Stimulated activated CD4-positive, alpha-beta T cell treated with anti-CD3 and anti-CD28 coated beads, TNF-alpha, amount 100 ng/mL, for 48 hours (primary cell): ENCODE data around the gene FAM98C.

Experiments used
- DNase-seq, 3 donors: peaks; one replicate each; pipeline ENCODE4 v3.0.0-alpha.2; 2020; ENCODE audit warnings: low read depth in 3 of 3

The FAM98C gene

DNA sequence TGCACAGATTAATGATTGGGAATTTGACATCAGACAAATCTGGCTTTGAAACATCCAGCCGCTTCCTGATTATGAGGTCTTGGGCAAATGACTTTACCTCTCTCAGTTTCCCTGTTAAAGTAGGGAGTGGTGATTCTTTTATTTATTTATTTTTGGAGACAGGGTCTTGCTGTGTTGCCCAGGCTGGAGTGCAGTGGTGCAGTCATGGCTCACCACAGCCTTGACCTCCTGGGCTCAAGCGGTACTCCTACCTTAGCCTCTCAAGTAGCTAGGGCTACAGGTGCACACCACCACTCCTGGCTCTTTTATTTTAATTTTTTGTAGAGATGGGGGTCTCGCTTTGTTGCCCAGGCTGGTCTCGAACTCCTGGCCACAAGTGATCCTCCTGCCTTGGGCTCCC is 25.8 kb upstream of the FAM98C start:
- no peak for DNase-seq

DNA sequence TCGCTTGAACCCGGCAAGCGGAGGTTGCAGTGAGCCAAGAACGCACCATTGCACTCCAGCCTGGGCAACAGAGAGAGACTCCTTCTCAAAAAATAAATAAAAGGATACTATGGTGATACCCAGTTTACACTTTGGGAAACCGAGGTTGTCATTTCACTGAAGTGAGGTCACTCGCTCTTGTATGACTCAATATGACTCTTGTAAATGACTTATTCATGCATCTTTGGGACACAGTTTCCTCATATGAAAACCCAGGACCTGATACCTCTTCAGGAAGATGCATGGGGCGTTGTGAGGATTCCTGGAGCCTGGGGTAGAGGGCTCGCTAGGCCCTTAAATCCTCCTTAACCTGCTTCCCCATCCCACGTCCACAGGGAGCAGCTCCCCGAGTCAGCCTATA is 24.0 kb upstream of the FAM98C start:
- no peak for DNase-seq

DNA sequence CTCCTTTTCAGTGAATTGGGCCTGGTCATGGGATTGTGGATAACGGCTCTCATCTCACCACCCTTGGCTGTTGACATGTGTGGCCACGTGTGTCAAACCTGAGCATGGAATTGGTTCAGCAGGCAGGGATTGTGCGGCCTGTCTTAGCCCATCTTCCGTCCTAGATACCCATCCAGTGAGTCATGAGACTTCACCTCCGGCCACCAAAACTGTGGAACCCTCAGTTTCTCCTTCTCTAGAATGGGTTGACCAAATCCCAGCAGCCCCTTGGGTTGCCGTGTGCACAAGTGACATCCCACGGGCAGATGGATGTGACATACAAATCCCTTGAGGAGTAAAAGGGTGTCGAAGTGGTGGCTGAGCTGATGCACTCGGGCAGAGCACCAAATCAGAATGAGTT is 21.8 kb upstream of the FAM98C start:
- DNase-seq, result no peak

DNA sequence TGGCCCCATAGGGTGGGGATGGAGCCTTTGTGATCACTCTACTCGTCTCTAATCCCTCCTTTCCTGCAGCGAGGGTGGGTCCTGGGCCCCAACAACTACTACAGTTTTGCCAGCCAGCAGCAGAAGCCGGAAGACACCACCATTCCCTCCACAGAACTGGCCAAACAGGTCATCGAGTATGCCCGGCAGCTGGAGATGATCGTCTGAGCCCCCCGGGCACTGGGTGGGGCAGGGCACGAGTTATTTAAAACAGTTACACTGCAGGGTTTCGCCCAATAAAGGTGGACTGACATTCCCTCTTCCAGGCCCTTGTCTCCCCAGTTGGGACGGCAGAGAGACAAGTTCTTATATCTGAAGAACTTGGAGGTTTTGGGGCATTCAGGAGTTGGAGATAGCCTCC is 19.7 kb upstream of the FAM98C start:
- DNase-seq, result no peak

DNA sequence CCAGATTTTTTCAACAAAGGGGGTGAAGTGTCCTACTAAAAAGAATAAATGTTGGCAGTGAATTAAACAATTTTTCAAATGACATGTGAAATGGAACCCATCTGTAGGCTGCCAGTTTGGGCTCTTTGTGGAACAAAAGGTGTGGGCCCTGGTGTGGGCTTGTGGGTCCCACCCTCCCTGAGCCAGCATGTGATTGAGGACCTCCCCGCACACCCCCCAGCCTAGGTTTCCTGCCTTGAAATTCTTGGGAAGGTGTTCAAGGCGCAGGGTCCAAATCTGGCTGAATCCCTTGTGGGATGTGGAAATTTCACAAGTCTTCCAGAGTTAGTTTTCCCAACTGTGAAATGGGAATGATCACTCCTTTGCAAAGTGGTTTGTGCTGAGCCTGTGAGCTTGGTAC is 19.1 kb upstream of the FAM98C start:
- no peak for DNase-seq

DNA sequence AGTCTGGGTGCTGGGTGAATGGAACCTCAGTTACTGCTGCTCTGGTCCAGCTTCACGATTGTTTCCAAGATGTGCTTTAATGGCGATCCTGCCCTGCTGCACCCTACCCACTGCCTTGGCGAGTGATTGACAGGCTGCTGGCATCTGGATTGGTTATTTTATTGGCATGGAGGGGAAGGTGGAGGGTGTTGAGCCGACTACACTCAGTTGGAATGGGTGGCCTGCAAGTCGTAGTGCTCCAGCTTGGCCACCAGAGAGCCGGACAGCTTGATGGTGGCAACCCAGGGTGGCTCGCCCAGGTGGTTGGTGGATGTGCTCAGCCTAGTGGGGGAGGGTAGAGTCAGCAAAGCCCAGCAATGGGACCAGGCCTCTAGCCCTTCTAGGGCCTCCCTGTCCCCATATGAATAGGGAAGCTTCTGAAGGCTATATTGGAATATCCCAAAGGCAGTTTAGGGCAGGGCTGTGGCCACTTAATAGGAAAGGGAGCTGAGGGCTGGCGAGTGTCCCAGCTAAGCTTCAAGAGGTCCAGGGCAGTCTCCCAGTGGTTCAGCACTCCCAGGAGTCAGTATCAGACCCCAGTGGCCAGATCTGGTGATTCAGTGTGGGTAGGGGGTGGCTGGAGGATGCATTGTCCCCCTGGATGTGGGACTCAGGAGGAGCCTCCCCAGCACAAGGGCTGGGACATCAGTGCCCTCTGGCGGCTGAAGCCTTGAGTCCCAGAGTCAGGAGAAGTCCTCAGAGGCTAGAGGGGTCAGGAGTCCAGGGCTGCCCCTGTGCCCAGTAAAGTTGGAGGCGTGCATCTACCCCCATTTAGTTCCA is 18.5 kb upstream of the FAM98C start:
- no peak for DNase-seq

DNA sequence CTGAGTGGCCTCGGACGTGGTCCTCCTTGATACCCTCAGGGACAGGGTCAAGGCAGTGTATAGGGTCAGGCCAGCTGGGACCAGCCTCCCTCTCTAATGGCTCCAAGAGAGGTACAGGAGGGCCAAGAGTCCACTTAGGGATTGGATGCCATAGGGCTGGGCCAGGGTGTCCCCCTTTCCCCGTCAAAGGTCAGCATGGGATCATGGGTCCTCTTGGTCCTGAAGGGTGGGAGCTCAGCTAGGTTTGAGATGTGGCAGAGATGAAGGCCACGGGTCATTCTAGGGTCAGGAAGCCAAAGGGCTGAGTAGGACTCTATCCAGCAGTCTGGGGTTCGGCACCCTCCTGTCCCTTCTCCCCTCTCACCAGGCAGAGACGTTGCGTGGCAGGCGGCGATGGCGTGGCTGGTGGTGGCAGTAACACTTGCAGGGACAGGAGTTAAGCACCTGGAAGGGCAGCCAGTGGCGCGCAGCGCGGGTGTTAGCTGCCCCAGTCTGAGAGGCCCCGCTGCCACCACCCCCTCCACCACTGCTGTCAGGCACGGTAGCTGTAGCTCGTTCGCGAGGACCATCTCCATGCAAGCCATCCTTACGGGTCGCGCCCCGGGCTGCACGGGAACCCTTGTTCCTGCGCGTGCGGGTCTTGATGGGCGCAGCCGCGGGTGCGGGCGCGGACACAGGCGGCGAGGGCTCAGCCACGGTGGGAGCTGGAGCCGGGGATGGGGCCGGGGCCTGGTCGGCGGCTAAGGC is 17.7 kb upstream of the FAM98C start:
- DNase-seq, result no peak

DNA sequence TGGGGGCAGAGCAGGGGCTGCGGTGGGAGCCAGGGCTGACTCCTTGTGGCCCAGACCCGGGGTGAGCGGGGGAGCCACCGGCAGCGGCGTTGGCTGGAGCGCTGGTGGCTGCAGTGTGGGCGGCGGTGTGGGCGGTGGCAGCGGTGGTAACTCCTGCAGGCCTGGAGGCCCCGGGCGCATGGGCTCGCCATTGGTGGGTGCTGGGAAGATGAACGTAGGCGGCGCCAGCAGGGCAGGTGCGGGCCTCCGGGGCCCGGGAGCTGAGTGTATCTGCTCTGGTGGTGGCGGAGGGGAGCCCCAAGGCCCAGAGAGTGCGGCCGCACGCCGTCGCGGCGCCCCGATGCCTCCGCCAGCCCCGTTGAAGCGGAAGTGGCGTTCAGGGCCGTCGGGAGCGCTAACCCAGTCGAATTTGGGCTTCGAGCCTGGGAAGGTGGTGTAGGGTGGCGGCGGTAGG is 17.1 kb upstream of the FAM98C start:
- DNase-seq, result no peak

DNA sequence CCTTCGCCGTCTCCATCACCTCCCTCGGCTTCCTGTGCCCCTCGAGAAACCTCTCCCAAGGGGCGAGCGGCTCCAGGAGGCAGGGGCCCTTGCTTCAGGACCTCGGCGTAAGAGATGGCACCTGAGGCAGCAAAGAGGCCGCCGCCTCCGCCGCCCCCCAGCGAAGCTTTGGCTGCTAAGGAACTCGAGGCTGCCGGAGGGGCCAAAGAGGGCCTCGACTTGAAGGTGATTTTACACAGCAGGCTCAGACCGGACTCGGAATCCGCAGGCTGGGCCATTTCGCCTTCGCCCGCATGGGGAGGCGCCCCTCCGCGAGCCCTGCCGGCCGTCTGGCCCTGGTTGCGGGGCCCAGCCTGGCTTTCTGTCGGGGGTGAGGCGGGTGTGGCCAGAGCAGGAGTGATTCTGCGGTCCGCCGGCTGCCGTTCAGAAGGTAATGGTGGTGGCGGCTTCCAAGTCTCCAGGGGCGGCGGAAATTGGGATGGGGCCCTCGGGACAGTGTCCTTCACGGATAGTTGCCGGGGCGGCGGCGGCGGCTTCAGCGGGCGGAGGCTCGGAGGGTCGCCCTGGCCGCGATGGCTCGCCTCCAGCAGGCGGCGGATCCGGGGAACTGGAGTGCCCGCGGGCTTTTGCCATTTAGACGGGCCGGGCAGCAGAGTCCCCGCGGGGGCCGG is 16.5 kb upstream of the FAM98C start:
- no peak for DNase-seq

DNA sequence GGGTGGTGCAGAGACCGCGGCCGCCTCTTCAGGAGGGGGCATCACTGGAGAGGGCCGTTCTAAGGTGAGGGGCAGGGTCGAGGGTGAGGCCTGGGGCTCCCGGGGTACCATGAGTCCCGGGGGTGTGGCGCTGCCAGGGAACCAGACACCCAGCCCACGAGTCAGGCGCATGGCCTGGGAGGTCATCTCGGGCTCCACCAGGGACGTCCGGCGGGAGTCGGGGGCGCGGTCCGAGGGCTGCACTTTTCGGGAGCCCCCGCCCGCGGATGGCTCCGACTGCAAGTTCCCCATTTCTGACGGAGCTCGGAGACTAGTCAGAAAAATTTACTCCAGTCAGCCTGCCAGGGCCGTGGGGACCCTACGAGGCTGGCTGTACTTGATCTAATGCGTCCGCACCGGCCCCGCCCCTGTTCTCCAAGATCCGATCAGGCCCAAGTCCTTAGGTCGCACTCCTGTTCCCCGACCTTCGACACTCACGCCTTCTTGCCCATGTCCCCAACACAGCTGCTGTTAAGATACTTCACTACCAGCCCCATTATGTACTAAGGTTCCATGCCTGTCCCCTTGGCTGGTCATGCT is 15.8 kb upstream of the FAM98C start:
- no peak for DNase-seq

DNA sequence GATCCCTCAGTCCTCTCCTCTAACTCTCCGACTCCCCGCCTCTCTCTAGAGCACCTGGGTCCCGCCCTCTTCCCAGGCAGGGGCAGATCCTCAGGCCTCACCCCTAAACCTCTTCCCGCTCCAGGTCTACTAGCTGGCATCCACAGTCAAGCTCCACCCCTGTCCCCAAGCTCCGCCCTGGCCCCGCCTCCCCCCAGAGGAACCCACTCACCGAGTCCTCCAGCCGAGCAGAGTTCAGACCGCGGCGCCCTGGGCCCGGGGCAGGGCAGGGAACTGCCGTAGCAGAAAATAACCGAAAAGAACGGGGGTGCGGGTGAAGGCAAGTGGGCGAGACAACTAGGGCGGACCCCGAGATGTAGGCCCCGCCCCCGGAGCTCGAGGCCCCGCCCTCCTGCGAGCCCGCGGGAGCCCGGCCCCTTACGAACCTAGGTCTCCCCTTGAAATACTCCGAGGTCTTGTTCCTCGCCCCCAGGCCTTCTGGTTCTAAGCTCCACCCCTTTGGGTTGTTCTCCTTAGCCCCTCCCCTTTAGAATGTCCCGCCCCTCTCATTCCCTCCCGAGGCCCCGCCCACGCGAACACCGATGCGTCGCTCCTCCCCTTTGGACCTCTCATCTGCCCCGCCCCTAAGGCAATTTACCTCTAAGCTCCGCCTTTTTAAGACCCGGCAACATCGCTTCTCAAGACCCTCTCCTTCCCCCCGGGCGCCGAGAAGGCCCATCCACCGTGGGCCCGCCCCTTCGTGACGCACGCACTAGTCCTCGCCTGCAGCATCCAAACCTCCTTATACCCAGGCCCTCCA is 15.1 kb upstream of the FAM98C start, which contains the start of gene GGN:
GGN (minus strand) TSS at position 485 of the 799 bp plus-strand sequence. CDS start 773 bp downstream, outside the sequence.
- DNase-seq, result peak; percentile 82 to 96 (median 83)

DNA sequence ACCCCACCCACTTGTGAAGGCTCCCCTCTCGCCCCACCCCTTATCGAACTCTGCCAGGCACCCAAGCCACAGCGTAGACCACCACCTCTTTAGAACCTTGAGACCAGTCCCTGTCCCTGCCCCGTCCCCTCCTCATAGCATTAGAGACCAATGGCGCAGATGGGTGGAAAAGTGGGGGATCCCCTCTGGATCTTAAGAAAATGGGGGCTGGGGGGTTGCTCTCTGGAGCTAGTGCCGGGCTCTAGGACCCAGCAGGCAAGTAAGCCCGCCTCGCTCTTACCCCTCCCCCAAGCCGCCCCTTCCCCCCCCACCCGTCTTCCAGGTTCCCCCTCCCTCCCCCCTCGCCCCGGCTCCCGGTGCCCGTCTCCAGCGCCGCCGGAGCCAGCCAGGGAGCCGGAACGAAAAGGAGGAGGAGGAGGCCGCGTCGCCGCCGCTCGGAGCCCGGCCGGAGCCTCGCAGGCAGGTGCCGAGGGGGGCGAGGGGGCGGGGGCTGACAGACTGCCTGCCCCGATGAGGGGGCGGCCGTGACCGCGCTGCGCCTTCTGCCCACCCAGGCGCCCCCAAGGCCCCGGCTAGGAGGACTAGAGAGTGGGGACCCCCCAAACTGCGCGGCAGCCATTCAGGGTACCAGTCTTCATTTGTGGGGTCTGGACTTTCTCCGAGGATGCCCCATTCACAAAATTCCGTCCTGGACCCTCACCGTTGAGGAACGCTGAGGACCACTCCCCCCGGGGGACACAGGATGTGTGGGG is 14.4 kb upstream of the FAM98C start, which contains the start of gene SPRED3:
SPRED3 (plus strand) TSS at position 349 of the 752 bp plus-strand sequence. CDS start 1,606 bp downstream, outside the sequence.
- DNase-seq, result no peak

DNA sequence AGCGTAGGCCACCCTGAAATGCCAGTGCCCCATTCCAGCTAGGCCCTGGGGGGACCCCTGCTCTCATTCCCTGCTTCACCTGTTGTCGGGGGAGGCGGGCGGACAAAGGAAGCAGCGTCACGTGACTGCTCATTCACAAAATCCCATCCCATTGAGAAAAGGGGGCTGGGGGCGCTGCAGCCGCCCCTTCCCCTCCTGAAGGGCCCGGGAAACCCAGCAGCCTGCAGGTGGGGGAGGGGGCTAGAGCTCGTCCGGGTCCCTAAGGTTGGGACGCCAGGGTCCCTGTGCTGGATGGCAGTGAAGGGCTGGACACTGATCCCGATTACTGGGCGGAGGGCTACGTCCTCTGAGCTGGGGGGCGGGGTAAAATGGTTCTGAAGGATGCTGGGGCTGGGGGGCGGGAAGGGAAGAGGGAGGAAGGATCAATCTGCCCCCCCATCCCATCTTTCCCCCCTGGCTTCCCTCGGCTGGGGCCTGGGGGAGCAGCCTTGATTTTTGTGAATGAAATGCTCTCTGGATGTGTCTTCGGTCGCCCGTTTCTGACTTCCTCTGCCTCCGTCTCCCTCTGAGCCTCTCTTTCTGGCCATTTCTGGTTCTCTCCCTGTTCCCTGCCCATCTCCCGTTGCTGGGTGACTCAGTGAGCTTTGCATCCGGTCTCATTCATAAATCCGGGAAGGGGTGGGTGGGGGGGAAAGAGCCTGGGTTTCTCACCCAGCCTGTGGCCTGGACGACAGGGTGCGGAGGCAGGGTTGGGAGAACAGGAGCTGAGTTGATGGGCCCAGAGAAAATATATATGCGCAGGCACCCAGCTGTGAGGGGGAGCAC is 13.6 kb upstream of the FAM98C start:
- DNase-seq, result no peak

DNA sequence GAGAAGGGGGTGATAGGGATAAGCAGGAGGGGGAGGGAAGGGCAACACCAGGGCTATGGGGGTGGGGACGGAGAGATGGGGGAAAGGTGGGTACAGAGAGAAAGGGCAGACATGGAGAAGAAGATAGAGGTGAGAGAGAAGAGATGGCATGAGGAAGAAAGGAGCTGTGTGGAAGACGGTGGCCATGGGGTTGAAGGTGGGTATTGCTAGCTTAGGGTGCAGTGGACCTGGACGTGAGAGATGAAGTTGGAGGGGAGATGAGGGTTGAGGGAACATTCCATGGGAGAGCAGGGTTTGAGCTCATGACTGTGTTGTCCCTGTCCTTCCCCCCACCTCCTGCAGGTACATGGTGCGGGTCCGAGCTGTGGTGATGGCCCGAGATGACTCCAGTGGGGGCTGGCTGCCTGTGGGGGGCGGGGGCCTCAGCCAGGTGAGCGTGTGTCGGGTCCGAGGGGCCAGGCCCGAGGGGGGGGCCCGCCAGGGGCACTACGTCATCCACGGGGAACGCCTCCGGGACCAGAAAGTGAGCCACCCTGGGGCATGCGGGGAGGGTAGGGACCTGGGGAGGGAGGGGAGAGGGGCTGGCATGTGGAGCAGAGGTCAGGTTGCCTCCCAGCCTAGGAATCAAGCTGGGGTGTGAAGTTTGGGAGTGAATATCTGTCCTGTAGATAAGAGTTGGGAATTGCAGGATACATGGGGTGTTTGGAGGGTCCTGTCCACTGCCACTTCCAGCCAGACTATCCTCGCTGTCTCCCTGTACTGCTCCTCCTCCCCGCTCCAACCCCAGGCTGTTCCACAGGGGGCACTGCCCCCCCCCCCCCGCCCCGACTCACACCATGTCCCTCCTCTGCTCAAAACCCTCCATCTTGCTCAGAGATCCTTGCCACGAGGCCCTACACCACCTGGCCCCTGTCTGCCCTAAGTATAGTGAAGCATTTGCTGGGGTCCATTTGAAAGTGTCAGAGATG is 12.7 kb upstream of the FAM98C start:
- no peak for DNase-seq

DNA sequence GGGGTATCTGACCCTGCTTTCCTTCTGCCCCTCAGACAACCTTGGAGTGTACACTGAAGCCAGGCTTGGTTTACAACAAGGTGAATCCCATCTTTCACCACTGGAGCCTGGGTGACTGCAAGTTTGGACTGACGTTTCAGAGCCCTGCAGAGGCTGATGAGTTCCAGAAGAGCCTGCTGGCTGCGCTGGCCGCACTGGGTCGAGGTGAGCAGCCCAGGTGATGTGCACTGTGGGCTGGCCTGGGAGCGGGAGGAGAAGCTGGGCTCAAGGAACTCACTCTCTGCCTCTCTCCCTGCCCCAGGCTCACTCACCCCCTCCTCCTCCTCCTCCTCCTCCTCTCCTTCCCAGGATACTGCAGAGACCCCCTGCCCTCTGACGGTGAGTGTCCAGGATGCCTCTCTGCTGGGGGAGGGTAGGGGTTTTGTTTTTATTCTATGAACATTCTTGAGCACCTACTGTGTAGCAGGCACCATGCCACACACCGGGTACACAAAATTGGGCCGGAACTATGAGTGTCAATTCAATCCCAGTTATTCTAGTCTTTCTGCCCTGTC is 10.9 kb upstream of the FAM98C start:
- DNase-seq, result no peak

DNA sequence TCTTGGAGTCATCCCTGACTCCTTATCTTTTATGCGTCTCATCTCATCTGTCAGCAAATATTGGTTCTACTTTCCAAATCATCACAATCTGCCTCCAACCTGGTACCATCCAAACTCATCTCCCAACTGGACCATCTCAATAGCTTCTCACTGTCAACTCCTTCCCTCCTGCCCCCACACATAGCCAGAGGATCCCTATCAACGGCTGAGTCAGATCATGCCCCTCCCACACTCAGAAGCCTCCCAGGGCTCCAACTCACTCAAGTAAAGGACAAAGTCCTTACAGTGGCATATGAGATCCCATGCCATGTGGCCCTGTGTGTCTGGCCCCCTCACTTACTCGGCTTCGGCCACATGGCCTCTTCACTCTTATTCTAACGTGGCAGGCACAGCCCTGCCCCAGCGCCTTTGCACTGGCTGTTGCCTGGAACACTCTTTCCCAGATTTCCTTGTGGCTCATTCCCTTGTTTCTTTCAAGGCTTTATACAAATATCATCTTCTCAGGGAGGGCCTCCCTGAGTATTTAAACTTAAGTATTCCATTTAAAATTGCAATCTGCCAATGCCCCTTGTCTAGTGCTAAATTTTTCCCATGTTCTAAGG is 10.1 kb upstream of the FAM98C start:
- DNase-seq, result no peak

DNA sequence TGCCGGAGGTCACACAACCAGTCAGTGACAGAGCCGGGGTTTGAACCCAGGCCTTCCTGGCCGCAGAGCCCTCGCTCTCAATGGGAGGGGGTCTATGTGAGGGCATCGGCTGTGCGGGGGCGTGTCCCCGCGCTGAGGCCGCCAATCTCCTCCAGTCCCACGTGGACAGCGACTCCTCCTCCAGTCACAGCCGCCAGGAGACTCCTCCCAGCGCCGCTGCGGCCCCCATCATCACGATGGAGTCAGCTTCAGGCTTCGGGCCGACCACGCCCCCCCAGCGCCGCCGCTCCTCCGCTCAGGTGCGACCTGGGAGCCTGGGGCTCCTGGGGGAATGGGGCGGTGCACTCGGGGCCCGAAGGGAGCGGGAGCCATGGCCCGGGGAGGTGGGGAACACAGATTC is 8.4 kb upstream of the FAM98C start:
- DNase-seq, result peak; percentile 68 to 77 (median 77)
